A673 (cell line): ENCODE results near the gene PPP1R1C. TPM values are rescaled to one million over a fixed set of nuclear protein-coding genes. Genes with fewer than 3 reads are reported as not detected.

Experiments
- BruUV-seq: library from RNA; stranded (reverse); fragments of 400-500 nt; replicated peaks from 2 replicates; lab custom pipeline; 2021; lab: Mats Ljungman, UMichigan
- CTCF ChIA-PET: fragments of 300-600 bp; sonication (Branson Sonifier 250); formaldehyde crosslinking; loops from one replicate; lab custom pipeline; 2022; ENCODE audit warnings: antibody characterized with exemption; lab: Charles Lee
- POLR2A ChIA-PET: fragments of 300-600 bp; sonication (Branson Sonifier 250); formaldehyde crosslinking; loops from one replicate; lab custom pipeline; 2022; ENCODE audit warnings: antibody characterized with exemption; ENCODE audit not compliant: low non-redundant PET; lab: Charles Lee
- DNase-seq: peaks from one replicate; pipeline ENCODE4 v3.0.0-alpha.2; 2015; ENCODE audit warnings: low spot score
- H3K27ac ChIP-seq: fragments of 200-600 bp; sonication (generic); 2 replicates; pipeline ENCODE4 v1.5.1; 2016; ENCODE audit warnings: mixed run types, low read depth, mild to moderate bottlenecking, mixed read lengths, antibody characterized with exemption, low read length; ENCODE audit not compliant: poor library complexity, severe bottlenecking
- H3K27me3 ChIP-seq: fragments of 200-600 bp; sonication (generic); replicated peaks from 2 replicates; pipeline ENCODE4 v1.6.1; 2017; ENCODE audit warnings: mixed run types, low read depth, mild to moderate bottlenecking, mixed read lengths, antibody characterized with exemption, low read length; ENCODE audit not compliant: insufficient read depth, poor library complexity
- H3K36me3 ChIP-seq: fragments of 200-600 bp; sonication (generic); 2 replicates; pipeline ENCODE4 v1.6.1; 2016; ENCODE audit warnings: mixed run types, mild to moderate bottlenecking, mixed read lengths, antibody characterized with exemption, low read length; ENCODE audit not compliant: insufficient read depth, poor library complexity, severe bottlenecking
- H3K4me1 ChIP-seq: fragments of 200-600 bp; sonication (generic); 2 replicates; pipeline ENCODE4 v1.6.1; 2017; ENCODE audit warnings: mixed run types, mild to moderate bottlenecking, mixed read lengths, antibody characterized with exemption, low read length; ENCODE audit not compliant: insufficient read depth, poor library complexity, severe bottlenecking
- H3K4me3 ChIP-seq: fragments of 200-600 bp; sonication (generic); 2 replicates; pipeline ENCODE4 v1.5.1; 2016; ENCODE audit warnings: low read depth, mixed run types, mild to moderate bottlenecking, mixed read lengths, low read length; ENCODE audit not compliant: poor library complexity, severe bottlenecking
- H3K9me3 ChIP-seq: fragments of 200-600 bp; sonication (generic); 2 replicates; pipeline ENCODE4 v1.6.1; 2016; ENCODE audit warnings: mixed run types, low read depth, mild to moderate bottlenecking, mixed read lengths, antibody characterized with exemption, low read length; ENCODE audit not compliant: poor library complexity, severe bottlenecking
- EZH2 ChIP-seq: fragments of 200-600 bp; sonication (generic); IDR thresholded peaks from 2 replicates; pipeline ENCODE4 v1.6.1; 2017; ENCODE audit warnings: borderline replicate concordance, low read depth, mild to moderate bottlenecking, mixed read lengths, antibody characterized with exemption, low read length; ENCODE audit not compliant: poor library complexity, severe bottlenecking
- intact Hi-C: fragments of 100-400 bp; cut with micrococcal nuclease; formaldehyde crosslinking; loops from one replicate; pipeline ENCODE4 v1.10.0; 2022; ENCODE audit not compliant: unreplicated experiment
- total RNA-seq: library from RNA; stranded (reverse); gene quantifications from 2 replicates; pipeline ENCODE4 v1.2.3, GENCODE V29; 2021
- TF ChIP-seq, protein P1 (sequence below): fragments of 300-800, 200-600 bp; sonication (generic); conservative IDR thresholded peaks from 2 replicates; pipeline ENCODE4 v1.5.1; 2017; ENCODE audit warnings: low read depth, mild to moderate bottlenecking, antibody characterized with exemption, low read length, moderate library complexity, mixed read lengths

PPP1R1C gene
- total RNA-seq, 1 experiment from 2014 or later, result 5.3 TPM

GRCh38 chr2:182101263-182101662 is 115.6 kb downstream of the PPP1R1C start:
- Histone ChIP-seq H3K4me3 (no peak overlapping the region), H3K36me3 (no peaks in the 10 kb centered on the region), H3K4me1 (no peaks in the 10 kb centered on the region), H3K27me3 (no peaks in the 10 kb centered on the region), H3K27ac (no peak overlapping the region), H3K9me3 (no peaks in the 10 kb centered on the region)
- TF ChIP-seq EZH2, result no peak
- TF ChIP-seq, protein P1, sequence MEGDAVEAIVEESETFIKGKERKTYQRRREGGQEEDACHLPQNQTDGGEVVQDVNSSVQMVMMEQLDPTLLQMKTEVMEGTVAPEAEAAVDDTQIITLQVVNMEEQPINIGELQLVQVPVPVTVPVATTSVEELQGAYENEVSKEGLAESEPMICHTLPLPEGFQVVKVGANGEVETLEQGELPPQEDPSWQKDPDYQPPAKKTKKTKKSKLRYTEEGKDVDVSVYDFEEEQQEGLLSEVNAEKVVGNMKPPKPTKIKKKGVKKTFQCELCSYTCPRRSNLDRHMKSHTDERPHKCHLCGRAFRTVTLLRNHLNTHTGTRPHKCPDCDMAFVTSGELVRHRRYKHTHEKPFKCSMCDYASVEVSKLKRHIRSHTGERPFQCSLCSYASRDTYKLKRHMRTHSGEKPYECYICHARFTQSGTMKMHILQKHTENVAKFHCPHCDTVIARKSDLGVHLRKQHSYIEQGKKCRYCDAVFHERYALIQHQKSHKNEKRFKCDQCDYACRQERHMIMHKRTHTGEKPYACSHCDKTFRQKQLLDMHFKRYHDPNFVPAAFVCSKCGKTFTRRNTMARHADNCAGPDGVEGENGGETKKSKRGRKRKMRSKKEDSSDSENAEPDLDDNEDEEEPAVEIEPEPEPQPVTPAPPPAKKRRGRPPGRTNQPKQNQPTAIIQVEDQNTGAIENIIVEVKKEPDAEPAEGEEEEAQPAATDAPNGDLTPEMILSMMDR, result peak; percentile 41
- DNase-seq, result peak; percentile 24
- ChIA-PET CTCF (no interaction called here), POLR2A (no interaction called here)
- intact Hi-C loops, result no loop called here
- BruUV-seq, result no TSS peak

DNA sequence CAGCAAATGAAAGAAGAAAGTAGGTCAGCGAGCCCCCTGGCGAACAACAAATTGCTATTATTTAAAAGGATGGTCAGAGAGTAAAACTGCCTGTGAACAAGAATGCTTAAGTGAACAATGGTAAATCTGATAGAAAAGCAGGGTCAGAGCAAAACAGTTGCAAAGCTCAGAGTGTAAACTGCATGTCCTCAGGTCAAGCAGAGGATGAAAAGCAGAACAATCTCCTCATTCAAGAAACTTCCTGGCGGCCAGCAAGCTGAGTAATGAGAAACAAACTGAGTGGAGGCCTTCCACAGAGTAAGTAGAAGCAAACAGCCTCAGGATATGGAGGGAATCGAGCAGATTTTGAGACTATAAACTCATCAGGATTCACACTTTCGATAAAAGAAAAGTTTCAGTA is 117.9 kb downstream of the PPP1R1C start:
- DNase-seq, result no peak
- H3K27me3 ChIP-seq, result no peaks in the 10 kb centered on the region
- BruUV-seq, result no TSS peak
- no peaks in the 10 kb centered on the region for H3K9me3 ChIP-seq
- CTCF ChIA-PET, result no interaction called here
- H3K4me3 ChIP-seq, result no peak overlapping the region
- H3K27ac ChIP-seq, result no peak overlapping the region
- TF ChIP-seq, protein P1, result no peak
- TF ChIP-seq EZH2, result no peak
- no peaks in the 10 kb centered on the region for H3K36me3 ChIP-seq
- intact Hi-C loops, result no loop called here
- no peaks in the 10 kb centered on the region for H3K4me1 ChIP-seq
- POLR2A ChIA-PET, result no interaction called here

- CTCF ChIA-PET, result no interaction called here
- H3K36me3 ChIP-seq, result no peaks in the 10 kb centered on the region
- no peaks in the 10 kb centered on the region for H3K4me1 ChIP-seq
- intact Hi-C loops, result no loop called here
- H3K4me3 ChIP-seq, result no peak overlapping the region
- DNase-seq, result no peak
- TF ChIP-seq, protein P1, result no peak
- no peak for TF ChIP-seq EZH2
- H3K27ac ChIP-seq, result no peak overlapping the region
- POLR2A ChIA-PET, result no interaction called here
- H3K9me3 ChIP-seq, result no peaks in the 10 kb centered on the region
- H3K27me3 ChIP-seq, result no peaks in the 10 kb centered on the region
- no TSS peak for BruUV-seq
These were observed 124.7 kb downstream of the PPP1R1C start for GRCh38 chr2:182110347-182110746.
